ENCODE data around the gene EPO.

DNA sequence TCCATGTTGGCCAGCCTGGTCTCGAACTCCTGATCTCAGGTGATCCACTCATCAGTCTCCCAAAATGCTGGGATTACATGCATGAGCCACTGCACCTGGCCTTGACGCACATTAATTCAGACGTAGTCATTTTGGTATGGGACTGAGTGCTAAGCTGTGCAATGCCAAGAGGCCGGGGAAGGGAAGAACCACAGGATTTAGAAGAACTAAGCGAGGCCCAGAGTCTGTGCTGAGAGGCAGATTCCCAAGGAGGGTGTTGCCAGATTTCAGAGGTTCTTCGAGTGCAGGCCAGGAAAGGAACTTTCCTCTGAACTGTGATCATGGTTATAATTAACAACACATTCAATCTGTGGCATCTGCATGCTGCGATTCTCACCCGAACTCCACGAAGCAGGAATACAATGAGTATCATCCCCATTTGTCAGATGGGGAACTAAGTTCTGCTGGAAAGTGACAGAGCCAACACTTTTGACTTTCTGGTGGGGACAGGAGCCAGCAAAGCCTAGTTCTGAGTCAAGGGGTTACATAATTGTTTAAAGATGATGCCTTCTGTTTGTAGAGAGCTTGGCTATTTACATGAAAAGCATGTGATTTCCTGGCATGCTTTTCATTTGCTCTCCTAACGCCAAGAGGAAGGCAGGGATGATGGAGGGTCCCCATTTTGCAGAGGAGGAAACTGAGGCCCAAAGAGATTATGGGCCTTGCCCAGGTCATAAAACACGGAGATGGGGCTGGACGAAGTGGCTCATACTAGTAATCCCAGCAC, 6.9 kb downstream of the EPO start:
- TF ChIP-seq, protein P1, sequence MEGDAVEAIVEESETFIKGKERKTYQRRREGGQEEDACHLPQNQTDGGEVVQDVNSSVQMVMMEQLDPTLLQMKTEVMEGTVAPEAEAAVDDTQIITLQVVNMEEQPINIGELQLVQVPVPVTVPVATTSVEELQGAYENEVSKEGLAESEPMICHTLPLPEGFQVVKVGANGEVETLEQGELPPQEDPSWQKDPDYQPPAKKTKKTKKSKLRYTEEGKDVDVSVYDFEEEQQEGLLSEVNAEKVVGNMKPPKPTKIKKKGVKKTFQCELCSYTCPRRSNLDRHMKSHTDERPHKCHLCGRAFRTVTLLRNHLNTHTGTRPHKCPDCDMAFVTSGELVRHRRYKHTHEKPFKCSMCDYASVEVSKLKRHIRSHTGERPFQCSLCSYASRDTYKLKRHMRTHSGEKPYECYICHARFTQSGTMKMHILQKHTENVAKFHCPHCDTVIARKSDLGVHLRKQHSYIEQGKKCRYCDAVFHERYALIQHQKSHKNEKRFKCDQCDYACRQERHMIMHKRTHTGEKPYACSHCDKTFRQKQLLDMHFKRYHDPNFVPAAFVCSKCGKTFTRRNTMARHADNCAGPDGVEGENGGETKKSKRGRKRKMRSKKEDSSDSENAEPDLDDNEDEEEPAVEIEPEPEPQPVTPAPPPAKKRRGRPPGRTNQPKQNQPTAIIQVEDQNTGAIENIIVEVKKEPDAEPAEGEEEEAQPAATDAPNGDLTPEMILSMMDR (IDR thresholded peaks at IDR 0.05) = no peak
- no peak for TF ChIP-seq POLR2A (IDR thresholded peaks at IDR 0.05)
